Loucy (cell line): ENCODE results near the gene PHACTR1.

Experiments used
- H2AFZ ChIP-seq: fragments of 200-600 bp; sonication (generic); 2 replicates; pipeline ENCODE4 v1.6.0; 2016; ENCODE audit warnings: antibody characterized with exemption, mild to moderate bottlenecking, low read length, moderate library complexity
- H3F3A ChIP-seq: fragments of 200-600 bp; 2 replicates; pipeline ENCODE4 v1.6.0; 2016; ENCODE audit warnings: antibody characterized with exemption, low read depth, mild to moderate bottlenecking
- H3K27me3 ChIP-seq: fragments of 200-600 bp; sonication (generic); 2 replicates; pipeline ENCODE4 v1.6.1; 2014; ENCODE audit warnings: low read length, mild to moderate bottlenecking; ENCODE audit not compliant: insufficient read depth, poor library complexity, severe bottlenecking
- H3K36me3 ChIP-seq: fragments of 200-600 bp; sonication (generic); 2 replicates; pipeline ENCODE4 v1.6.1; 2016; ENCODE audit warnings: low read length; ENCODE audit not compliant: insufficient read depth
- H3K4me1 ChIP-seq: fragments of 200-600 bp; sonication (generic); 2 replicates; pipeline ENCODE4 v1.5.1; 2014; ENCODE audit warnings: low read length, mild to moderate bottlenecking; ENCODE audit not compliant: insufficient read depth, poor library complexity, severe bottlenecking
- H3K4me2 ChIP-seq: fragments of 200-600 bp; sonication (generic); 2 replicates; pipeline ENCODE4 v1.6.0; 2014; ENCODE audit warnings: antibody characterized with exemption, low read length, low read depth, mild to moderate bottlenecking; ENCODE audit not compliant: poor library complexity, severe bottlenecking
- H3K4me3 ChIP-seq: fragments of 200-600 bp; sonication (generic); 2 replicates; pipeline ENCODE4 v1.5.1; 2014; ENCODE audit warnings: low read length, mild to moderate bottlenecking, mixed read lengths; ENCODE audit not compliant: poor library complexity, severe bottlenecking
- H3K79me2 ChIP-seq: fragments of 200-600 bp; sonication (generic); 2 replicates; pipeline ENCODE4 v1.6.1; 2014; ENCODE audit warnings: low read length; ENCODE audit not compliant: insufficient read depth
- H3K9ac ChIP-seq: fragments of 200-600 bp; sonication (generic); 2 replicates; pipeline ENCODE4 v1.6.0; 2014; ENCODE audit warnings: mild to moderate bottlenecking, low read depth, low read length, moderate library complexity; ENCODE audit not compliant: poor library complexity, severe bottlenecking
- H3K9me2 ChIP-seq: fragments of 200-600 bp; sonication (generic); replicated peaks from 2 replicates; pipeline ENCODE4 v1.6.1; 2016; ENCODE audit warnings: low read depth, low read length, mixed read lengths
- H3K9me3 ChIP-seq: fragments of 200-600 bp; sonication (generic); 2 replicates; pipeline ENCODE4 v1.6.1; 2014; ENCODE audit warnings: mild to moderate bottlenecking, antibody characterized with exemption, low read length, low read depth; ENCODE audit not compliant: insufficient read depth
- H4K20me1 ChIP-seq: fragments of 200-600 bp; sonication (generic); 2 replicates; pipeline ENCODE4 v1.6.0; 2014; ENCODE audit warnings: antibody characterized with exemption, low read length, mild to moderate bottlenecking; ENCODE audit not compliant: insufficient read depth, poor library complexity, severe bottlenecking
- EZH2phosphoT487 ChIP-seq: fragments of 200-600 bp; IDR thresholded peaks from 2 replicates; pipeline ENCODE4 v1.6.1; 2018; ENCODE audit warnings: antibody characterized with exemption, mild to moderate bottlenecking, moderate library complexity, borderline replicate concordance
- TF ChIP-seq, protein P1 (sequence below): fragments of 200-600 bp; sonication (generic); conservative IDR thresholded peaks from 2 replicates; pipeline ENCODE4 v1.5.1; 2014; ENCODE audit warnings: mild to moderate bottlenecking, antibody characterized with exemption, low read length

PHACTR1 gene

GRCh38 chr6:12717356-12717755 lies 789 bp downstream of the PHACTR1 start:
- no peaks in the 10 kb centered on the region for H3K27me3 ChIP-seq
- no peaks in the 10 kb centered on the region for H3K79me2 ChIP-seq
- TF ChIP-seq, protein P1, sequence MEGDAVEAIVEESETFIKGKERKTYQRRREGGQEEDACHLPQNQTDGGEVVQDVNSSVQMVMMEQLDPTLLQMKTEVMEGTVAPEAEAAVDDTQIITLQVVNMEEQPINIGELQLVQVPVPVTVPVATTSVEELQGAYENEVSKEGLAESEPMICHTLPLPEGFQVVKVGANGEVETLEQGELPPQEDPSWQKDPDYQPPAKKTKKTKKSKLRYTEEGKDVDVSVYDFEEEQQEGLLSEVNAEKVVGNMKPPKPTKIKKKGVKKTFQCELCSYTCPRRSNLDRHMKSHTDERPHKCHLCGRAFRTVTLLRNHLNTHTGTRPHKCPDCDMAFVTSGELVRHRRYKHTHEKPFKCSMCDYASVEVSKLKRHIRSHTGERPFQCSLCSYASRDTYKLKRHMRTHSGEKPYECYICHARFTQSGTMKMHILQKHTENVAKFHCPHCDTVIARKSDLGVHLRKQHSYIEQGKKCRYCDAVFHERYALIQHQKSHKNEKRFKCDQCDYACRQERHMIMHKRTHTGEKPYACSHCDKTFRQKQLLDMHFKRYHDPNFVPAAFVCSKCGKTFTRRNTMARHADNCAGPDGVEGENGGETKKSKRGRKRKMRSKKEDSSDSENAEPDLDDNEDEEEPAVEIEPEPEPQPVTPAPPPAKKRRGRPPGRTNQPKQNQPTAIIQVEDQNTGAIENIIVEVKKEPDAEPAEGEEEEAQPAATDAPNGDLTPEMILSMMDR = no peak
- TF ChIP-seq EZH2phosphoT487 = no peak
- no peak overlapping the region for H3K4me3 ChIP-seq
- no peaks in the 10 kb centered on the region for H3F3A ChIP-seq
- H3K9me2 ChIP-seq = no peaks in the 10 kb centered on the region
- H4K20me1 ChIP-seq = no peaks in the 10 kb centered on the region
- H2AFZ ChIP-seq = no peak overlapping the region
- H3K9me3 ChIP-seq = no peaks in the 10 kb centered on the region
- no peak overlapping the region for H3K4me2 ChIP-seq
- no peaks in the 10 kb centered on the region for H3K4me1 ChIP-seq
- H3K9ac ChIP-seq = no peak overlapping the region
- H3K36me3 ChIP-seq = no peaks in the 10 kb centered on the region

DNA sequence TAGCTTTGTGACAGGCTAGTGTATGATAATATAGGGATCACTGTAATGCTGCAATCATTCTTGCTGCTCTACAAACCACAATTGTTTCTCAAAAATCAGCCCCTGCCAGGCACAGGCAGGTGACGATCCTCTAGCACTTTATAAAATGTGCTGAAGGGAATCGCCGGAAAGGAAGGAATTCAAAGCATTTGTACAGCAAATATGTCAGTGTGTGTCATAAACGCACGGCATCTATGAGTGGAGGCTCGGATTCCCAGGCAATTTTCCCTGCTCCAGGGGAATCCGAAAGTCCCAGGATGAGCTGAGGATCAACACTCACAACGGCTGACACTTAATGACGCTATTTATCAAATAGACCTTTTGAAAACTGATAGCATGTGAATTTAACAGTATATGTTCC lies 1.4 kb downstream of the PHACTR1 start:
- Histone ChIP-seq H3K79me2 (no peaks in the 10 kb centered on the region), H3F3A (no peaks in the 10 kb centered on the region), H3K4me3 (no peak overlapping the region), H3K27me3 (no peaks in the 10 kb centered on the region), H3K36me3 (no peaks in the 10 kb centered on the region), H2AFZ (no peak overlapping the region), H3K9me3 (no peaks in the 10 kb centered on the region), H3K4me2 (no peak overlapping the region), H3K9me2 (no peaks in the 10 kb centered on the region), H3K9ac (no peak overlapping the region), H3K4me1 (no peaks in the 10 kb centered on the region), H4K20me1 (no peaks in the 10 kb centered on the region)
- no peak for TF ChIP-seq EZH2phosphoT487
- TF ChIP-seq, protein P1 = no peak

DNA sequence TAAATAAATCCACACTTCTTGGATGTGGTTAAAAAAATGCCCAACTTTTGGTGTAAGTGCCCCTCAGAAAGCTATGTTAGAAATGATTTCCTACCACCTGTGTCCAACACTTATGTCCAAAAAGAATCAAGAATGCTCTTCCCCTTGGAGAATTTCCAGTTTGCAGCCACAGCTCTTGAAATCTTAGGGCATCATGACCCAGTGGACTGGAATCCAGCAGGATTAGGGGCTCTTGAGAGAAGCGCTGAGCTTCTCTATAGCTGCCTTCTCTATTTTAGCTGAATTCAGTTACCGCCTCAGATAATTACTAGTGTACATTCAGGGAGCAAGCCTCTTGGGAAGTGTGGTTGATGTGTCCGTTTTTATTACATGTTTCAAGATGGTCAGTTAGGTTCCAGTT lies 2.5 kb downstream of the PHACTR1 start:
- no peaks in the 10 kb centered on the region for H4K20me1 ChIP-seq
- H3K27me3 ChIP-seq = no peaks in the 10 kb centered on the region
- no peaks in the 10 kb centered on the region for H3F3A ChIP-seq
- no peaks in the 10 kb centered on the region for H3K79me2 ChIP-seq
- H3K36me3 ChIP-seq = no peaks in the 10 kb centered on the region
- H3K9me2 ChIP-seq = no peaks in the 10 kb centered on the region
- no peak overlapping the region for H3K4me2 ChIP-seq
- no peaks in the 10 kb centered on the region for H3K4me1 ChIP-seq
- H3K9ac ChIP-seq = no peak overlapping the region
- no peak overlapping the region for H2AFZ ChIP-seq
- no peaks in the 10 kb centered on the region for H3K9me3 ChIP-seq
- no peak overlapping the region for H3K4me3 ChIP-seq
- TF ChIP-seq EZH2phosphoT487 = no peak
- TF ChIP-seq, protein P1 = no peak
